Adipocyte (in vitro differentiated cells): ENCODE measurements around the gene SLC16A2.

Source experiments
- DNase-seq: peaks from one replicate; pipeline ENCODE4 v3.0.0-alpha.2; 2015; ENCODE audit warnings: low read depth
- H3K27me3 ChIP-seq: replicated peaks from 2 replicates; pipeline ENCODE4 v1.7.0; 2013; ENCODE audit warnings: mild to moderate bottlenecking, low read length, moderate library complexity; ENCODE audit not compliant: control insufficient read depth, insufficient read depth
- H3K36me3 ChIP-seq: 2 replicates; pipeline ENCODE4 v1.7.0; 2013; ENCODE audit warnings: low read length, mild to moderate bottlenecking, moderate library complexity; ENCODE audit not compliant: control insufficient read depth, insufficient read depth, severe bottlenecking
- H3K4me1 ChIP-seq: 2 replicates; pipeline ENCODE4 v1.7.0; 2013; ENCODE audit warnings: mild to moderate bottlenecking, low read length, moderate library complexity; ENCODE audit not compliant: control insufficient read depth, insufficient read depth
- H3K4me3 ChIP-seq: 2 replicates; pipeline ENCODE4 v1.7.0; 2013; ENCODE audit warnings: mild to moderate bottlenecking, low read length, moderate library complexity
- H3K9ac ChIP-seq: 2 replicates; pipeline ENCODE4 v1.7.0; 2013; ENCODE audit warnings: mild to moderate bottlenecking, low read length, moderate library complexity
- H3K9me3 ChIP-seq: 2 replicates; pipeline ENCODE4 v1.7.0; 2013; ENCODE audit warnings: mild to moderate bottlenecking, low read length, moderate library complexity; ENCODE audit not compliant: control insufficient read depth

The SLC16A2 gene

GRCh38 chrX:74421740-74422352 lies 553 bp downstream of the SLC16A2 start:
- peak overlapping the region; percentile 83 for H3K4me3 ChIP-seq
- peak; percentile 30 for DNase-seq
- H3K36me3 ChIP-seq, result no peaks in the 10 kb centered on the region
- no peaks in the 10 kb centered on the region for H3K9me3 ChIP-seq
- peak overlapping the region; percentile 90 for H3K9ac ChIP-seq
- no peaks in the 10 kb centered on the region for H3K27me3 ChIP-seq
- peaks cover 12% of the 10 kb centered on the region for H3K4me1 ChIP-seq

DNA sequence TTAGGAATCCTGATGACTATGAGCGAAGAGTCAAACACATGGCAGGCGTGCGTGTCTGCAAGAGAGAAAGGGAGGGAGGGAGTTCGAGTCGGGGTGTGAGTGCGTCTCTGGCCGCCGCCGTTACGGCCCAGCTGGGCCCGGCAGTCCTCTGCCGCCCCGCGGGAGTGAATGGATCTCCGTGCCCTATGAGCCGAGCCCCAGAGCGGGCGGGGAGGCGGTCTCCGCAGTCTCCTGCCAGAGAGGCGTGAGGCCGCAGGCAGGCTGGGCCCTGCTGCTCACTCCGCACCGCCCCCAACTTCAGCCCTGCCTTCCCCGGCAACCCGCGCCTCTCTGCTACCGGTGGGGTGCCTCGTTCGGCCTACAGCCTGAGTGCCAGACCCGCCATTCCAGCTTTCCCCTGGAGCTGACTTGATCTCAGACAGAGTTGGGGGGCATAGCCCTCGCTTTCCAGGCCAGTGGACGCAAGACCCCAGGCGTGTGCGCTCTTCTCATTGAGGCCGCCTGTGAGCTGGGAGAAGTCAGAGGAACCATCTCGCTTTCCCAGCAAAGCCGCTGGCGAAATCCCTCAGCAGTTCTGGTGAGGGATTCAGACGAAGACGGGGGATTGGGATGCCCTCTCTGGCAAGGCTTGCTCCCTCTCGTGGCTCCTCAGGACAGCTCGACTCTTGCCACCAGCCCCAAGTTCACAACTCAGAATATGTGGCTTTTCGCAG lies 1.4 kb downstream of the SLC16A2 start:
- Histone ChIP-seq H3K4me3 (peak overlapping the region; percentile 83), H3K9ac (peak overlapping the region; percentile 90), H3K36me3 (no peaks in the 10 kb centered on the region), H3K9me3 (no peaks in the 10 kb centered on the region), H3K4me1 (peaks cover 12% of the 10 kb centered on the region), H3K27me3 (peaks cover 3% of the 10 kb centered on the region)
- peak; percentile 74 for DNase-seq

DNA sequence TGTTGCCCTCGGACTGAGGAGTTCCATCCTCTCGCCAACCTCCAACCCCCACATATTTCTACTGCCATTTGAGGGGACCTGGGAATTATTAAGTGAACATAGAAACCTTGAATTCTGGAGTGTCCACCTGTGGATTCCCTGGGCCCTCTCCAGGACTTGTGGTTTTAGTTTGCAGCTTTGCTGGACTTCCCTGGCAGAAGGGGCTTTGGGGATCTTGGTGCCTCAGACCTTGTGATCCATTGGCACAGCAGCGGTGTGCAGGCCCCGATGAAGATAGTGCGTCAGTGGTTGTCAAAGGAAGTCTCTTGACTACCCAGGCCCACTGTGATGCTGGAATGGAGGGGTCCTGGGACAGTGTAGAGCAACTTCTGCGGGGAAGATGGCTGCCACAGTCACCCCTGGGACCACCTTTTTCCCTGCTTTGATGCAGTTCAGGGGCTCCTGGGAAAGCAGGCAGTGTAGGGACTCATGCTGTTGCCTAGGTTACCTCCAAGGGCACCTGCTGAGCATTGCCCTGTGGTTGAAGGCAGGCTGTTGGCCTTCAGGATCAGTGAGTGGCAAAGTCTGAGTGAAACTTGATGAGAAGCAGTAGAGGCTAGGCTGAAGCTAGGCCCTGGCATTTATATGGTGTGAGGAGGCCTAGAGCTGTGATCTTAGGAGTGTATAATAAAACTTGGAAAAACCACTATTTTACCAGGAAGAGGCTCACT lies 2.2 kb downstream of the SLC16A2 start:
- Histone ChIP-seq H3K4me1 (peaks cover 12% of the 10 kb centered on the region), H3K9me3 (no peaks in the 10 kb centered on the region), H3K9ac (peak overlapping the region; percentile 90), H3K36me3 (no peaks in the 10 kb centered on the region), H3K4me3 (peak overlapping the region; percentile 83), H3K27me3 (peaks cover 3% of the 10 kb centered on the region)
- no peak for DNase-seq

- no peak overlapping the region for H3K9ac ChIP-seq
- no peaks in the 10 kb centered on the region for H3K9me3 ChIP-seq
- H3K4me1 ChIP-seq, result peaks cover 7% of the 10 kb centered on the region
- no peak overlapping the region for H3K4me3 ChIP-seq
- H3K27me3 ChIP-seq, result peaks cover 3% of the 10 kb centered on the region
- no peak for DNase-seq
- H3K36me3 ChIP-seq, result no peaks in the 10 kb centered on the region
Observed at GRCh38 chrX:74426071-74426470, 4.8 kb downstream of the SLC16A2 start.

GRCh38 chrX:74426615-74427014 lies 5.3 kb downstream of the SLC16A2 start:
- Histone ChIP-seq H3K4me1 (peaks cover 7% of the 10 kb centered on the region), H3K9ac (no peak overlapping the region), H3K27me3 (peaks cover 3% of the 10 kb centered on the region), H3K9me3 (no peaks in the 10 kb centered on the region), H3K36me3 (no peaks in the 10 kb centered on the region), H3K4me3 (no peak overlapping the region)
- DNase-seq, result no peak

GRCh38 chrX:74431797-74432196 lies 10.5 kb downstream of the SLC16A2 start:
- H3K9me3 ChIP-seq, result no peaks in the 10 kb centered on the region
- no peak overlapping the region for H3K9ac ChIP-seq
- H3K4me3 ChIP-seq, result no peak overlapping the region
- DNase-seq, result no peak
- no peaks in the 10 kb centered on the region for H3K4me1 ChIP-seq
- no peaks in the 10 kb centered on the region for H3K36me3 ChIP-seq
- H3K27me3 ChIP-seq, result peaks cover 3% of the 10 kb centered on the region

GRCh38 chrX:74434336-74434735 lies 13.0 kb downstream of the SLC16A2 start:
- Histone ChIP-seq H3K36me3 (no peaks in the 10 kb centered on the region), H3K9me3 (no peaks in the 10 kb centered on the region), H3K4me3 (no peak overlapping the region), H3K27me3 (no peaks in the 10 kb centered on the region), H3K9ac (no peak overlapping the region), H3K4me1 (no peaks in the 10 kb centered on the region)
- no peak for DNase-seq

DNA sequence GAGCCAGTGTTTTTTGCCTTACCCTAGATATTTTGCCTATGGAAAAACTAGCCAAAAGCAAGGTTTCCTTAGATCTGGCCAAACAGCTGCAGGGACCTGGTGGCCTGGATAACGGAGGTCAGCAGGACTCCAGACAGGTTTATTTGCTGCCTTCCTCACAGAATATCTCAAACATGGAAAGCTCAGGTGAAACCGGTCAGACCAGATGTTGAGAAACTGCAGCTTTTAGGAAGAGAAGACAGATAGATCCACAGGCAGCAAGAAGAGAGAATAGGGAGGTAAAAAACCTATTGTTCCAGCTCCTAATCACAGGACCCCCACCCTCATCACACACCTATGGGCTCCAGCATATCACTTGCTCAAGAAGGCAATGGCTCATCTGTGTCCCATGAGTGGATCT lies 16.2 kb downstream of the SLC16A2 start:
- Histone ChIP-seq H3K9me3 (no peaks in the 10 kb centered on the region), H3K4me3 (no peak overlapping the region), H3K36me3 (no peaks in the 10 kb centered on the region), H3K9ac (no peak overlapping the region), H3K27me3 (no peaks in the 10 kb centered on the region), H3K4me1 (no peaks in the 10 kb centered on the region)
- DNase-seq, result no peak

DNA sequence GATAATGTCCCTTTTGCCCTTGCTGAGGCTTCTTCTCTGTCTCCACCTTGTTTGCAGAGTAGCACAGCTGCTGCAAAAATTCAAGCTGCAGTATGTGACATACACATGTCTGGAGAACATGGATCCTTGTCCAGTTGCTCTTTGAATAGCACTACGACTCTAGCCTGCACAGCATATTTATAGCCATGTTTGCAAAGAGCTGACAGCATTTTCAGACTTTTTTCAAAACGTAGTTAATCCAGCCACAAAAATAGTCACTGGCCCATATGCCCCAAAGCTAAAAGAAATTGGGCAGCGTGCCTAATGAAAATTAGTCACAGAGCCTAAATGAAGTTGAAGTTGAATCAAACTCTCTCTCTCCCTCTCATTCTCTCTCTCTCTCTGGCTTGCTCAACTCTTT lies 17.5 kb downstream of the SLC16A2 start:
- Histone ChIP-seq H3K4me3 (no peak overlapping the region), H3K36me3 (no peaks in the 10 kb centered on the region), H3K27me3 (peaks cover 3% of the 10 kb centered on the region), H3K9me3 (no peaks in the 10 kb centered on the region), H3K9ac (no peak overlapping the region), H3K4me1 (no peaks in the 10 kb centered on the region)
- no peak for DNase-seq

DNA sequence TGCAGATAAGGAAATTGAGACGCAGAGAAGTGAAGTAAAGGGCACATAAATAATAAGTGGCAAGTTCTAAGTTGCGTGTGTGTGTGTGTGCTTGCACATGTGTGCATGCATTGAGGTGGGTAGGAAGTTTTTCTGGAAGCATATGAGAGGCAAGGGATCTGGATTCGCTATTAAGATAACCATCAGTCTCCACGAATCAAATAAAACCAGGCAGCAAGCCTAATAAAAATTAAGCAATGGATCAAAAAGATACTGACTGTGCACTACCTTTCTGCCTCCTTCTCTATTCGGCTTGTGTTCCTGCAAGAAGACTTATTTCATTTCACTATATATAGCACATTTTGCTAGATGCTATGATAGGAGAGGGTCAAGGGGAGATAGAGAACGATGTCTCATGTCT lies 23.8 kb downstream of the SLC16A2 start:
- peaks cover 21% of the 10 kb centered on the region for H3K27me3 ChIP-seq
- no peak for DNase-seq
- no peaks in the 10 kb centered on the region for H3K9me3 ChIP-seq
- H3K9ac ChIP-seq, result no peak overlapping the region
- peaks cover 6% of the 10 kb centered on the region for H3K4me1 ChIP-seq
- no peaks in the 10 kb centered on the region for H3K36me3 ChIP-seq
- H3K4me3 ChIP-seq, result no peak overlapping the region

GRCh38 chrX:74446876-74447275 lies 25.6 kb downstream of the SLC16A2 start:
- Histone ChIP-seq H3K4me1 (peaks cover 18% of the 10 kb centered on the region), H3K36me3 (no peaks in the 10 kb centered on the region), H3K27me3 (peaks cover 21% of the 10 kb centered on the region), H3K9ac (no peak overlapping the region), H3K4me3 (no peak overlapping the region), H3K9me3 (no peaks in the 10 kb centered on the region)
- DNase-seq, result no peak
